WTC11 (cell line): Measurements from ENCODE around the gene MYL6B.

Experiments used
- AR ChIP-seq: fragments of 250-450 bp; sonication (Bioruptor Pico); IDR thresholded peaks from 2 replicates; pipeline ENCODE4 v1.9.0; 2021; ENCODE audit warnings: mild to moderate bottlenecking
- CTCF ChIP-seq: fragments of 200-600 bp; IDR thresholded peaks from 2 replicates; pipeline ENCODE4 v1.8.0; 2022; ENCODE audit warnings: antibody characterized with exemption
- SP1 ChIP-seq: sonication (generic); formaldehyde crosslinking; conservative IDR thresholded peaks from 2 replicates; pipeline ENCODE4 v1.8.1; 2022; ENCODE audit warnings: missing genetic modification reagents

GRCh38 chr12:56102683-56103065 is 49.7 kb upstream of the MYL6B start:
- TF ChIP-seq CTCF, result no peak
- TF ChIP-seq SP1 (CRISPR knock-in tag), result no peak
- TF ChIP-seq AR, result no peak
